ENCODE measurements around the gene CDA.
"Not testable (repeated sequence)": the region's sequence is repeated elsewhere in the genome, so short reads cannot be mapped to it uniquely, and the experiment has no call there.

CDA gene

GRCh38 chr1:20603504-20604464, 14.9 kb downstream of the CDA start:
- no peak for TF ChIP-seq CTCF (IDR thresholded peaks at IDR 0.05; ENCODE audit: low read depth, low read length)
- peak; percentile 61 to 98 for DNase-seq (ENCODE audit: low read depth in 2 of 2)
- no peak overlapping the region for H3K4me3 ChIP-seq (replicated peaks in 1 of 2; ENCODE audit: low read depth in 2 of 2, low read length in 2 of 2)

GRCh38 chr1:20604678-20605077, 15.8 kb downstream of the CDA start:
- peak in 1 of 2 donors; percentile 59 for DNase-seq (ENCODE audit: low read depth in 2 of 2)
- H3K4me3 ChIP-seq (replicated peaks in 1 of 2; ENCODE audit: low read depth in 2 of 2, low read length in 2 of 2): no peak overlapping the region
- no peak for TF ChIP-seq CTCF (IDR thresholded peaks at IDR 0.05; ENCODE audit: low read depth, low read length)

- not testable (repeated sequence) for DNase-seq (ENCODE audit: low read depth in 2 of 2); H3K4me3 ChIP-seq (replicated peaks in 1 of 2; ENCODE audit: low read depth in 2 of 2, low read length in 2 of 2)
These were observed 18.1 kb downstream of the CDA start for GRCh38 chr1:20606801-20607570.

GRCh38 chr1:20609541-20609940, 20.6 kb downstream of the CDA start:
- H3K4me3 ChIP-seq (replicated peaks in 1 of 2; ENCODE audit: low read depth in 2 of 2, low read length in 2 of 2): no peak overlapping the region
- TF ChIP-seq CTCF (IDR thresholded peaks at IDR 0.05; ENCODE audit: low read depth, low read length): no peak
- DNase-seq (ENCODE audit: low read depth in 2 of 2): no peak

GRCh38 chr1:20610970-20611369, 22.1 kb downstream of the CDA start:
- TF ChIP-seq CTCF (IDR thresholded peaks at IDR 0.05; ENCODE audit: low read depth, low read length): no peak
- H3K4me3 ChIP-seq (replicated peaks in 1 of 2; ENCODE audit: low read depth in 2 of 2, low read length in 2 of 2): no peak overlapping the region
- DNase-seq (ENCODE audit: low read depth in 2 of 2): no peak

- TF ChIP-seq CTCF (IDR thresholded peaks at IDR 0.05; ENCODE audit: low read depth, low read length): no peak
- no peak overlapping the region for H3K4me3 ChIP-seq (replicated peaks in 1 of 2; ENCODE audit: low read depth in 2 of 2, low read length in 2 of 2)
- DNase-seq (ENCODE audit: low read depth in 2 of 2): no peak
These were observed 22.8 kb downstream of the CDA start for GRCh38 chr1:20611652-20612051.

GRCh38 chr1:20612221-20612746, 23.4 kb downstream of the CDA start:
- DNase-seq (ENCODE audit: low read depth in 2 of 2): no peak
- TF ChIP-seq CTCF (IDR thresholded peaks at IDR 0.05; ENCODE audit: low read depth, low read length): no peak
- H3K4me3 ChIP-seq (replicated peaks in 1 of 2; ENCODE audit: low read depth in 2 of 2, low read length in 2 of 2): no peak overlapping the region
